OCI-LY1 (cell line): ENCODE measurements around the gene CPD.

Experiments used
- H2AFZ ChIP-seq: fragments of 200-600 bp; sonication (generic), shearing (Covaris generic); 2 replicates; pipeline ENCODE4 v1.6.0; 2014; ENCODE audit warnings: antibody characterized with exemption, mild to moderate bottlenecking, low read length
- H3F3A ChIP-seq: fragments of 200-600 bp; sonication (generic), shearing (Covaris generic); 2 replicates; pipeline ENCODE4 v1.6.0; 2014; ENCODE audit warnings: mild to moderate bottlenecking, antibody characterized with exemption, low read length, moderate library complexity; ENCODE audit not compliant: insufficient read depth
- H3K27ac ChIP-seq: fragments of 200-600 bp; sonication (generic); 2 replicates; pipeline ENCODE4 v1.5.1; 2014; ENCODE audit warnings: low read length, mixed run types, mild to moderate bottlenecking, low read depth; ENCODE audit not compliant: poor library complexity, severe bottlenecking
- H3K27me3 ChIP-seq: fragments of 200-600 bp; sonication (generic); 2 replicates; pipeline ENCODE4 v1.6.0; 2014; ENCODE audit warnings: antibody characterized with exemption, mild to moderate bottlenecking, low read length, moderate library complexity; ENCODE audit not compliant: insufficient read depth
- H3K36me3 ChIP-seq: fragments of 200-600 bp; sonication (generic); 2 replicates; pipeline ENCODE4 v1.6.1; 2014; ENCODE audit warnings: mild to moderate bottlenecking, antibody characterized with exemption, low read length, moderate library complexity, mixed read lengths; ENCODE audit not compliant: insufficient read depth
- H3K4me1 ChIP-seq: fragments of 200-600 bp; sonication (generic); 2 replicates; pipeline ENCODE4 v1.5.1; 2014; ENCODE audit warnings: mild to moderate bottlenecking, low read length, moderate library complexity; ENCODE audit not compliant: insufficient read depth, severe bottlenecking
- H3K4me2 ChIP-seq: fragments of 200-600 bp; sonication (generic), shearing (Covaris generic); 2 replicates; pipeline ENCODE4 v1.6.1; 2014; ENCODE audit warnings: low read length
- H3K4me3 ChIP-seq: fragments of 200-600 bp; sonication (generic); 2 replicates; pipeline ENCODE4 v1.5.1; 2014; ENCODE audit warnings: low read length, low read depth, mild to moderate bottlenecking, mixed read lengths; ENCODE audit not compliant: poor library complexity, severe bottlenecking
- H3K79me2 ChIP-seq: fragments of 200-600 bp; shearing (Covaris generic); 2 replicates; pipeline ENCODE4 v1.6.1; 2016; ENCODE audit warnings: mixed run types, low read length, mixed read lengths; ENCODE audit not compliant: insufficient read depth
- H3K9ac ChIP-seq: fragments of 200-600 bp; sonication (generic), shearing (Covaris generic); 2 replicates; pipeline ENCODE4 v1.6.1; 2014; ENCODE audit warnings: mild to moderate bottlenecking, low read length, mixed read lengths
- H3K9me2 ChIP-seq: fragments of 200-600 bp; sonication (generic), shearing (Covaris generic); 2 replicates; pipeline ENCODE4 v1.6.1; 2014; ENCODE audit warnings: low read depth, mild to moderate bottlenecking, low read length, mixed read lengths
- H3K9me3 ChIP-seq: fragments of 200-600 bp; shearing (Covaris generic); 2 replicates; pipeline ENCODE4 v1.6.1; 2014; ENCODE audit warnings: low read length, mixed read lengths
- H4K20me1 ChIP-seq: fragments of 200-600 bp; sonication (generic), shearing (Covaris generic); 2 replicates; pipeline ENCODE4 v1.6.0; 2016; ENCODE audit warnings: mild to moderate bottlenecking, low read length; ENCODE audit not compliant: insufficient read depth
- EZH2 ChIP-seq: fragments of 200-600 bp; sonication (generic), shearing (Covaris generic); IDR thresholded peaks from 2 replicates; pipeline ENCODE4 v1.8.0; 2017; ENCODE audit warnings: borderline replicate concordance, mixed run types, mild to moderate bottlenecking, antibody characterized with exemption, low read length, moderate library complexity, mixed read lengths
- TF ChIP-seq, protein P1 (sequence below): fragments of 200-600 bp; sonication (generic), shearing (Covaris generic); IDR thresholded peaks from 2 replicates; pipeline ENCODE4 v1.5.1; 2017; ENCODE audit warnings: mild to moderate bottlenecking, antibody characterized with exemption, low read length, moderate library complexity, mixed read lengths

Gene CPD

DNA sequence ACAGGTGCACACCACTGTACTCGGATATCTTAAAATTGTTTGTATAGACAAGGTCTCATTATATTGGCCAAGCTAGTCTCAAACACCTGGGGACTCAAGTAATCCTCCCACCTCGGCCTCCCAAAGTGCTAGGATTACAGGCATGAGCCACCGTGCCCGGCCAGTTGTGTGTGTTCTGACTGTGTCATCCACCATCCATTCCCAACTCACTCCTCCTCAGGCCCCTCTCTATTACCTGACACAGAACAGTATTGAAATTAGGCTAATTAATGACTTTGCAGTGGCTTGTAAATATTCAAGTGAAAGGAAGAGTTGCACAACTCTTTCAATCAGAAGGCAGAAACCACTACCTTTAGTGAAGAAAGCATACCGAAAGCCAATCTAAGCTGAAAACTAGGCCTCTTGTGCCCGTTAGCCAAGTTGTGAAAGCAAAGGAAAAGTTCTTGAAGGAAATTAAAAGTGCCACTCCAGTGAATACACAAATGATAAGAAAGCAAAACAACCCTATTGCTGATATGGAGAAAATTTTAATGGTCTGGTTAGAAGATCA lies 127.2 kb downstream of the CPD start:
- H3K36me3 ChIP-seq, result peaks cover 58% of the 10 kb centered on the region
- no peak overlapping the region for H3K4me3 ChIP-seq

DNA sequence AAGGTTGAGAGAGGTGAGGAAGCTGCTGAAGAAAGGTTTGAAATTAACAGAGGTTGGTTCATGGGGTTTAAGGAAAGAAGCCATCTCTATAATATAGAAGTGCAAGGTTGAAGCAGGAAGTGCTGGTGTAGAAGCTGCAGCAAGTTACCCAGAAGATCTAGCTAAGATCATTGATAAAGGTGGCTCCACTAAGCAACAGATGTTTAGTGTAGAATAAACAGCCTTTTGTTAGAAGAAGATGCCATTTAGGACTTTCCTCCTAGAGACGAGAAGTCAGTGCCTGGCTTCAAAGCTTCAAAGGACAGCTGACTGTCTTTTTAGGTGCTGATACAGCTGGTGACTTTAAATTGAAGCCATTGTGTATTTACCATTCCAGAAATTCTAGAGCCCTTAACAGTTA lies 127.8 kb downstream of the CPD start:
- Histone ChIP-seq H3K79me2 (no peaks in the 10 kb centered on the region), H3K4me3 (no peak overlapping the region), H3K9me3 (no peaks in the 10 kb centered on the region), H3K36me3 (peaks cover 53% of the 10 kb centered on the region), H2AFZ (no peak overlapping the region), H3K9me2 (no peaks in the 10 kb centered on the region), H3K27me3 (no peaks in the 10 kb centered on the region), H3K9ac (no peak overlapping the region), H4K20me1 (no peaks in the 10 kb centered on the region), H3F3A (no peaks in the 10 kb centered on the region), H3K4me1 (no peaks in the 10 kb centered on the region), H3K4me2 (no peak overlapping the region), H3K27ac (no peak overlapping the region)
- no peak for TF ChIP-seq EZH2
- TF ChIP-seq, protein P1, sequence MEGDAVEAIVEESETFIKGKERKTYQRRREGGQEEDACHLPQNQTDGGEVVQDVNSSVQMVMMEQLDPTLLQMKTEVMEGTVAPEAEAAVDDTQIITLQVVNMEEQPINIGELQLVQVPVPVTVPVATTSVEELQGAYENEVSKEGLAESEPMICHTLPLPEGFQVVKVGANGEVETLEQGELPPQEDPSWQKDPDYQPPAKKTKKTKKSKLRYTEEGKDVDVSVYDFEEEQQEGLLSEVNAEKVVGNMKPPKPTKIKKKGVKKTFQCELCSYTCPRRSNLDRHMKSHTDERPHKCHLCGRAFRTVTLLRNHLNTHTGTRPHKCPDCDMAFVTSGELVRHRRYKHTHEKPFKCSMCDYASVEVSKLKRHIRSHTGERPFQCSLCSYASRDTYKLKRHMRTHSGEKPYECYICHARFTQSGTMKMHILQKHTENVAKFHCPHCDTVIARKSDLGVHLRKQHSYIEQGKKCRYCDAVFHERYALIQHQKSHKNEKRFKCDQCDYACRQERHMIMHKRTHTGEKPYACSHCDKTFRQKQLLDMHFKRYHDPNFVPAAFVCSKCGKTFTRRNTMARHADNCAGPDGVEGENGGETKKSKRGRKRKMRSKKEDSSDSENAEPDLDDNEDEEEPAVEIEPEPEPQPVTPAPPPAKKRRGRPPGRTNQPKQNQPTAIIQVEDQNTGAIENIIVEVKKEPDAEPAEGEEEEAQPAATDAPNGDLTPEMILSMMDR, result no peak

More for the DNA sequence above, 127.2 kb downstream of the CPD start:
- H3F3A ChIP-seq, result no peaks in the 10 kb centered on the region
- H3K4me2 ChIP-seq, result no peak overlapping the region
- H2AFZ ChIP-seq, result no peak overlapping the region
- no peak overlapping the region for H3K9ac ChIP-seq
- no peak overlapping the region for H3K27ac ChIP-seq
- TF ChIP-seq EZH2, result no peak
- TF ChIP-seq, protein P1, result no peak
- H3K27me3 ChIP-seq, result no peaks in the 10 kb centered on the region
- no peaks in the 10 kb centered on the region for H3K9me3 ChIP-seq
- H3K9me2 ChIP-seq, result no peaks in the 10 kb centered on the region
- no peaks in the 10 kb centered on the region for H3K79me2 ChIP-seq
- no peaks in the 10 kb centered on the region for H3K4me1 ChIP-seq
- no peaks in the 10 kb centered on the region for H4K20me1 ChIP-seq

DNA sequence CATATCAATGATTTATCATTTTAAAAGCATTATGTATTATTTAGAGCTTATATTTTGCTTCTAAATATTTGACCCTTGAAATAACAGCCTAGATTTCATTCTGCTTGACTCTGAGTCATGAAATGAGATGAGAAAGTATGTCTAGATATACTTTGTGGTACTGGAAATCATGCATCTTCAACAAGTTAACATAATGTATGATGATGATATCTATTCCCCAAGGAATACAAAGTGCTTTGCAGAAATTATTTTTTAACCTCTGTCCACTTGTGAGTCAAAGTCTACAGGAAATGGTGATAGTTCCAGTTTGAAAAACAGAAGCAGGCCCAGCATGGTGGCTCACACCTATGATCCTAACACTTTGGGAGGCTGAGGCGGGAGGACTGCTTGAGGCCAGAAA lies 134.6 kb downstream of the CPD start:
- no peaks in the 10 kb centered on the region for H4K20me1 ChIP-seq
- no peaks in the 10 kb centered on the region for H3F3A ChIP-seq
- no peaks in the 10 kb centered on the region for H3K27me3 ChIP-seq
- TF ChIP-seq, protein P1, result no peak
- no peak for TF ChIP-seq EZH2
- H3K9me2 ChIP-seq, result no peaks in the 10 kb centered on the region
- H2AFZ ChIP-seq, result no peak overlapping the region
- H3K4me1 ChIP-seq, result no peaks in the 10 kb centered on the region
- H3K9me3 ChIP-seq, result no peaks in the 10 kb centered on the region
- H3K9ac ChIP-seq, result no peak overlapping the region
- peaks cover 28% of the 10 kb centered on the region for H3K36me3 ChIP-seq
- no peak overlapping the region for H3K27ac ChIP-seq
- no peaks in the 10 kb centered on the region for H3K79me2 ChIP-seq
- no peak overlapping the region for H3K4me2 ChIP-seq
- no peak overlapping the region for H3K4me3 ChIP-seq
